ENCODE measurements around the gene TUBB.
A peak's percentile ranks its signal among the peaks of the same experiment; 100 is the strongest.
"Not testable (repeated sequence)": the region's sequence is repeated elsewhere in the genome, so short reads cannot be mapped to it uniquely, and the experiment has no call there.

TUBB gene

DNA sequence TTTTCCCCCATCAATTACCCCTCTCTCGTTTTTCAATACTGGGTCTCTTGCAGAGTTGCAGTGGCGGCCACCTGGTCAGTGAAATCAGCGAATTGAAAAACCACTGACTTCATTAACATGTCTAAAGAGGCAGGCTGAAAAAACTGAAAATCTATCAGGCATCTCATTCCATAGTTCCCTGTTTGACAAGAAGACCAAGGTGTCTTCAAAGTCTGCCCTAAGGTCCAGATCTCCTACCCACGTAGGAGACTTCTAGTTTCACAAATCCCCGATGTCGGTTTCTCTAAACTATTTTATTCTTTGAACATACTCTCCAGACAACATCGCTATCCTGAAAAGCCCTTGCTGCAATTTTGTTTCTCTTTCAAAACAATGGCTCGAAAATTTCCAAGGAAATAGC is 796 bp upstream of the TUBB start:
- DNase-seq (ENCODE audit: low spot score), result no peak

- peak; percentile 44 for DNase-seq (ENCODE audit: low spot score)
Observed at GRCh38 chr6:30720738-30721197, 616 bp downstream of the TUBB start.

DNA sequence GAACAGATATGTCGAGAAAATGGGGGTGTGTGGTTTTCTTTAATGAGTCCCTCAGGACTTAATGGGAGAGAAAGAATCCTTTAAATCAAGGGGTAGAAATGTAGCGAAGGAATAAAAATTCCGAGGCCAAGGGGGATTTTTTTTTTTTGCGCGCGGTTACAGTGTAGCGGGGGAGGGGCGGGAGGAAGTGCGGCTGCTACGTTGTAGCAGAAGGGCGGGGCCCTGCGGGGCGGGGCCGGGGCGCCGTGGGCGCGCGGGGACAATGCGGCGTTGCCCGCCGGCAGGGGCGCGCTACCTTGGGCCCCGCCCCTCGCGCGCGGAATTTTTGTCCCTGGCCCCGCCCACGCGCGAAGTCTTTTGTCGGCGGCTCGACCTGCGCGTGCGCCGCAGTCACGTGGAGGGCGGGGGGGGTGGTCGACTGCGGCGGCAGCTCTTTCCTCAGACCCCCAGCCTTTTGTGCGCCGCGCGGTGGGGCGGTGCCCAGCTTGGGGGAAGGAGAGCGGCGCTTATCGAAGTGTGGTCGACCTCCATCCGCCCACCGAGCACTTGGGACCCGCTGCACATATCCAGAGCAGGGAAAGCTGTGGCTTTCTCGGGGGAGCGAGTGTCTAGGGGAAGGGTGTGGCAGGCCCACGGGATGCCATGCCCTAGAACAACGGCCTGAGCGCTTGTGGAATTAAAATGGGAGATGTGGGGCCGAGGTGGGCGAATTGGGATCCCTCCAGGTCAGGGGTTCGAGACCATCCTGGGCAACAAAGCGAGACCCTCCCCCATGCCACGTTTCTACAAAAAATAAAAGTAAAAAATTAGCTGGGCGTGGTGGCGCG is 1.3 kb downstream of the TUBB start:
- DNase-seq (ENCODE audit: low spot score), result peak; percentile 95

DNA sequence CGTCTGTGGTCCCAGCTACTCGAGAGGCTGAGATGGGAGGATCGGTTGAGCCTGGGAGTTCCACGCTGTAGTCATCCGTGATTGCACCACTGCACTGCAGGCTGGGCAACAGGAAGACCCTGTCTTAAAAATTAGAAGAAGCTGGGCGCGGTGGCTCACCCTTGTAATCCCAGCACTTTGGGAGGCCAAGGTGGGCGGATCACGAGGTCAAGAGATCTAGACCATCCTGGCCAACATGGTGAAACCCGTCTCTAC is 1.8 kb downstream of the TUBB start:
- peak; percentile 30 for DNase-seq (ENCODE audit: low spot score)

DNA sequence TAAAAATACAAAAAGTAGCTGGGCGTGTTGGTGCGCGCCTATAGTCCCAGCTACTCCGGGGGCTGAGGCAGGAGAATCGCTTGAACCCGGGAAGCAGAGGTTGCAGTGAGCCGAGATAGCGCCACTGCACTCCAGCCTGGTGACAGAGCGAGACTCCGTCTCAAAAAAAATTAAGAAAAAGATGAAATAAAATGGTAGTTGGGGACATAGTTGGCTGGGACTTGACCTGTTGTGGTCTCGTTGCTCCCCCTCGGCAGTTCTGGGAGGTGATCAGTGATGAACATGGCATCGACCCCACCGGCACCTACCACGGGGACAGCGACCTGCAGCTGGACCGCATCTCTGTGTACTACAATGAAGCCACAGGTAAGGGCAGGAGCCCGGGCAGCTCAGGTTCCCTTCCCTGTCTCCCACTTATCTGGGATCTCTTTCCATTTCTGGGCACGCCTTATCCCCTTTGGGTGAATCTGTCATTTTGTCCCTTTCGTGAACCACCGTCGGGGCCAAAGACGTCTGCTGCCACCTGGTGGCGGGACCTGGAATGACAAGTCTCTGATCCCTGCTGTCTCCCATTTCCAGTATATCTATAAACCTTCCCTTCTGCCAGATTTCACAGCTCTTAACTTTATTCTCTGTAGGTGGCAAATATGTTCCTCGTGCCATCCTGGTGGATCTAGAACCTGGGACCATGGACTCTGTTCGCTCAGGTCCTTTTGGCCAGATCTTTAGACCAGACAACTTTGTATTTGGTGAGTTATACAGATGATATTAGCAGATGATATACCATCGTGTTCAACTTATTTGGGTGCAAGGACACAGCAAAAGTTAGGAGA is 2.3 kb downstream of the TUBB start:
- peak; percentile 88 for DNase-seq (ENCODE audit: low spot score)

- not testable (repeated sequence) for DNase-seq (ENCODE audit: low spot score)
Observed at GRCh38 chr6:30723159-30723842, 3.1 kb downstream of the TUBB start.

DNA sequence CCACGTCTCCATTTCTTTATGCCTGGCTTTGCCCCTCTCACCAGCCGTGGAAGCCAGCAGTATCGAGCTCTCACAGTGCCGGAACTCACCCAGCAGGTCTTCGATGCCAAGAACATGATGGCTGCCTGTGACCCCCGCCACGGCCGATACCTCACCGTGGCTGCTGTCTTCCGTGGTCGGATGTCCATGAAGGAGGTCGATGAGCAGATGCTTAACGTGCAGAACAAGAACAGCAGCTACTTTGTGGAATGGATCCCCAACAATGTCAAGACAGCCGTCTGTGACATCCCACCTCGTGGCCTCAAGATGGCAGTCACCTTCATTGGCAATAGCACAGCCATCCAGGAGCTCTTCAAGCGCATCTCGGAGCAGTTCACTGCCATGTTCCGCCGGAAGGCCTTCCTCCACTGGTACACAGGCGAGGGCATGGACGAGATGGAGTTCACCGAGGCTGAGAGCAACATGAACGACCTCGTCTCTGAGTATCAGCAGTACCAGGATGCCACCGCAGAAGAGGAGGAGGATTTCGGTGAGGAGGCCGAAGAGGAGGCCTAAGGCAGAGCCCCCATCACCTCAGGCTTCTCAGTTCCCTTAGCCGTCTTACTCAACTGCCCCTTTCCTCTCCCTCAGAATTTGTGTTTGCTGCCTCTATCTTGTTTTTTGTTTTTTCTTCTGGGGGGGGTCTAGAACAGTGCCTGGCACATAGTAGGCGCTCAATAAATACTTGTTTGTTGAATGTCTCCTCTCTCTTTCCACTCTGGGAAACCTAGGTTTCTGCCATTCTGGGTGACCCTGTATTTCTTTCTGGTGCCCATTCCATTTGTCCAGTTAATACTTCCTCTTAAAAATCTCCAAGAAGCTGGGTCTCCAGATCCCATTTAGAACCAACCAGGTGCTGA is 3.9 kb downstream of the TUBB start:
- not testable (repeated sequence) for DNase-seq (ENCODE audit: low spot score)

- DNase-seq (ENCODE audit: low spot score), result no peak
Observed at GRCh38 chr6:30724906-30725667, 4.9 kb downstream of the TUBB start.

GRCh38 chr6:30725713-30726505 is 5.8 kb downstream of the TUBB start:
- no peak for DNase-seq (ENCODE audit: low spot score)

DNA sequence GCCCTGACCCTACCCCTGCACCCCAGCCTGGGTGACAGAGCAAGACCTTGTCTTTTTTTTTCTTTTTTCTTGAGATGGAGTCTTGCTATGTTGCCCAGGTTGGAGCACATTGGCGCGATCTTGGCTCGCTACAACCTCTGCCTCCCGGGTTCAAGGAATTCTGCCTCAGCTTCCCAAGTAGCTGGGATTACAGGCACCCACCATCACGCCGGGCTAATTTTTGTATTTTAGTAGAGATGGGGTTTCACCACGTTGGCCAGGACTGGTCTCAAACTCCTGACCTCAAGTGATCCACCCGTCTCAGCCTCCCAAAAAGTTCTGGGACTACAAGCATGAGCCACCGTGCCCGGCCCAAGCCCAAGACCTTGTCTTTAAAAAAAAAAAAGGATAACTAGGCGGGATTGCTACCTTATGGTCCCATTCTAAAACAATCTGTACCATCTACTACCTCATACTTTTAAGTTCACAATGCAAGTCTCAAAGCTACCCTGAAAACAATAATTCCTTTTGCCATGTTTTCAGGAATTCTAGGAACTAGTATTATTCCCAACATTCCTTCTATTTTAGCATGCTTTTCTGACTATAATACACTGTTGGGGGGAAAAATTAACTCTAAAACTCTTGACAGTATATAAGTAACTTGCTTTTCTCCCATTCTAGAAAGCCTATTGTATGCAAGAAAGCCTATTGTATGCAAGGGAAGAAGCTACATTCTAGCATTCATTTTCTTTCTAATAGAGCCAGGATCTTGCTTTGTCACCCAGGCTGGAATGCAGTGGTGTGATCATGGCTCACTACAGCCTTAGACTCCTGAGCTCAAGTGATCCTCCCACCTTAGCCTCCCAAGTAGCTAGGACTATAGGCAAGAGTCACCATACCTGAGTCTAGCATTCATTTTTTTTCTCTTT is 6.6 kb downstream of the TUBB start:
- DNase-seq (ENCODE audit: low spot score), result no peak

- no peak for DNase-seq (ENCODE audit: low spot score)
Observed at GRCh38 chr6:30727920-30728553, 7.9 kb downstream of the TUBB start.

DNA sequence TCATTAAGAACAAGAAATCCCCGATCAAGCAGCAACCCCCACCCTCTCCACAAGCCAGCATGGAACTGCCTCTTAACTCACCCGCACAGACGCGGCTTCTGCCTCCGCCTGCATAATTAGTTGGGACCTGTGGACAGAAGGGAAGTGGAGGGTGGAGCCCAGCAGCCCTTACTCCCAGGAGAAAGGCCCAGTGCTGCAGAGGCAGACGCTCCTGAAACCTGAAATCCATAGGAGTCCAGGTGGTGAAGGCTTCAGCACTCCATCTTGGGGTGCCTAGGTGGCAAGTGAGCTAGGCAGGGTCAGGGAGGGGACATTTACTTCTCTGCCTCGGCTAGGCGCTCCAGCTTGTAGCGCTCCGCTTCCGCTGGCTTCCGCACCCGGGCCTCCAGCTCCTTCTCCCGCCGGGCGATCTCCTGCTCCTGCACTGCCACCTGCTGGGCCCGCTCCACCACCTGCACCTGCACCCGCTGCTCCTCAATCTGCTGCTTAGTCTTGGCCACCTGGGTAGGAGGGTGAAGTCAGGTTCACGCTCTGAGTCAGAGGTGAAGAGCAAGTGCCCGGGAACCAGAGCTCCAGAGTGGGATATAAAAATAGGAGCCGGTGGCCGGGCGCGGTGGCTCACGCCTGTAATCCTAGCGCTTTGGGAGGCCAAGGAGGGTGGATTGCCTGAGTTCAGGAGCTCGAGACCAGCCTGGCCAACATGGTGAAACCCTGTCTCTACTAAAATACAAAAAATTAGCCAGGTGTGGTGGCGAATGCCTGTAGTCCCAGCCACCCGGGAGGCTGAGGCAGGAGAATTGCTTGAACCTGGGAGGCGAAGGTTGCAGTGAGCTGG is 10.7 kb downstream of the TUBB start:
- DNase-seq (ENCODE audit: low spot score), result peak; percentile 87

GRCh38 chr6:30732237-30732943 is 12.2 kb downstream of the TUBB start:
- no peak for DNase-seq (ENCODE audit: low spot score)

GRCh38 chr6:30735668-30736314 is 15.6 kb downstream of the TUBB start:
- DNase-seq (ENCODE audit: low spot score), result no peak

- no peak for DNase-seq (ENCODE audit: low spot score)
Observed at GRCh38 chr6:30738532-30738931, 18.4 kb downstream of the TUBB start.

DNA sequence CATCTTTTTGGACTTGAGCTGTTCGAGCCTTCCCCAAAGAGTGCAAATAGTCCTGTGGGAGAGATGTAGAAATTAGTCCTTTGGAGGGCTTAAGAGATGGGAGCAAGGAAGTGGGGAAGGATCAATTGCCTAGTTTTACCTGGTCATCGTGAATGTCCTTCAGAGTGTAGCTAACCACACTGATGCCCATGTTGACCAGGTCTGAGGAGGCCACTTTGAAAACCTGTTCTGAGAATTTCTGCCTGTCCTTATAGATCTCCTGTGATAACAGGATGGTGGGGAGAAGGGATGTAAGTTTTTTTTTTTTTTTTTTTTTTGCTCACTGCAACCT is 20.4 kb downstream of the TUBB start:
- no peak for DNase-seq (ENCODE audit: low spot score)

All from CD4-positive, alpha-beta T cell treated with Interleukin-2 at 100 ng/mL for 4 hours (primary cell).